Endothelial cell of umbilical vein (primary cell): ENCODE measurements around the gene OAS3. TPM values are rescaled to one million over a fixed set of nuclear protein-coding genes. Genes with fewer than 3 reads are reported as not detected.
A peak's percentile ranks its signal among the peaks of the same experiment; 100 is the strongest.

Experiments
- BruUV-seq: library from RNA; stranded (reverse); fragments of 400-500 nt; replicated peaks from 2 replicates; lab custom pipeline; 2021; lab: Mats Ljungman, UMichigan
- CTCF ChIA-PET: fragments of 300-600, 350-600 bp; sonication (Branson Sonifier 250); formaldehyde crosslinking; loops from one replicate; lab custom pipeline; 2021; ENCODE audit warnings: antibody characterized with exemption, inconsistent platforms; lab: Charles Lee
- POLR2A ChIA-PET: fragments of 300-600, 350-600 bp; sonication (Branson Sonifier 250); formaldehyde crosslinking; loops from one replicate; lab custom pipeline; 2021; ENCODE audit warnings: antibody characterized with exemption, inconsistent platforms; lab: Charles Lee
- DNase-seq: peaks from one replicate; pipeline ENCODE4 v3.0.0-alpha.2; 2011; ENCODE audit warnings: low read depth, low spot score
- FAIRE-seq: peaks from 2 replicates; lab custom pipeline; 2011; peaks lifted over from hg19 to GRCh38; lab: Jason Lieb, UNC
- H2AFZ ChIP-seq: 2 replicates; pipeline ENCODE4 v1.6.0; 2012; ENCODE audit warnings: low read depth, low read length, control low read depth, inconsistent platforms
- H3K27ac ChIP-seq: 2 replicates; pipeline ENCODE4 v1.5.1; 2011; ENCODE audit warnings: low read depth, mild to moderate bottlenecking, control low read depth, low read length, moderate library complexity; ENCODE audit not compliant: insufficient read depth
- H3K27me3 ChIP-seq, 2 experiments: 2 replicates each; pipeline versions ENCODE4 v1.6.0 to v1.6.1; 2011; ENCODE audit warnings: low read length in 2 of 2, mixed read lengths in 1 of 2; ENCODE audit not compliant: control insufficient read depth in 2 of 2, insufficient read depth in 2 of 2
- H3K36me3 ChIP-seq, 2 experiments: 2 replicates in 1 of 2; 3 replicates in 1 of 2; pipeline ENCODE4 v1.5.1; 2011; ENCODE audit warnings: low read length in 2 of 2, mild to moderate bottlenecking in 1 of 2, moderate library complexity in 1 of 2; ENCODE audit not compliant: control insufficient read depth in 2 of 2, insufficient read depth in 2 of 2; ENCODE audit errors: extremely low read depth in 1 of 2
- H3K4me1 ChIP-seq: 3 replicates; pipeline ENCODE4 v1.5.1; 2011; ENCODE audit warnings: mild to moderate bottlenecking, low read length; ENCODE audit not compliant: control insufficient read depth, insufficient read depth; ENCODE audit errors: extremely low read depth
- H3K4me2 ChIP-seq: 2 replicates; pipeline ENCODE4 v1.6.1; 2011; ENCODE audit warnings: low read length, control low read depth, mixed read lengths; ENCODE audit not compliant: insufficient read depth
- H3K4me3 ChIP-seq, 3 experiments: fragments of 200-600 bp in 1 of 3; sonication (generic), shearing (Covaris generic) in 1 of 3; replicated peaks in 1 of 3; 2 replicates each; pipeline ENCODE4 v1.5.1; 2011 to 2016; ENCODE audit warnings: control low read depth in 3 of 3, low read length in 3 of 3, mild to moderate bottlenecking in 2 of 3, inconsistent platforms in 1 of 3, low read depth in 1 of 3, moderate library complexity in 1 of 3; ENCODE audit not compliant: insufficient read depth in 1 of 3
- H3K79me2 ChIP-seq: 2 replicates; pipeline ENCODE4 v1.6.0; 2012; ENCODE audit warnings: low read length, inconsistent platforms; ENCODE audit not compliant: control insufficient read depth, insufficient read depth
- H3K9ac ChIP-seq: replicated peaks from 2 replicates; pipeline ENCODE3; 2011; ENCODE audit warnings: low read length, control low read depth; ENCODE audit not compliant: insufficient read depth; ENCODE audit errors: extremely low read depth
- H3K9me1 ChIP-seq: replicated peaks from 3 replicates; pipeline ENCODE4 v1.6.0; 2011; ENCODE audit warnings: mild to moderate bottlenecking, low read length; ENCODE audit not compliant: control insufficient read depth, insufficient read depth; ENCODE audit errors: extremely low read depth
- H3K9me3 ChIP-seq: replicated peaks from 2 replicates; pipeline ENCODE4 v1.5.1; 2012; ENCODE audit warnings: low read length, inconsistent platforms; ENCODE audit not compliant: control insufficient read depth, insufficient read depth
- H4K20me1 ChIP-seq: replicated peaks from 2 replicates; pipeline ENCODE3; 2011; ENCODE audit warnings: mild to moderate bottlenecking, low read length; ENCODE audit not compliant: control insufficient read depth, insufficient read depth; ENCODE audit errors: extremely low read depth
- CTCF ChIP-seq, 2 donors: IDR thresholded peaks; 1 replicate in 1 of 2; 2 replicates in 1 of 2; pipeline ENCODE4 v1.5.1; 2011; ENCODE audit warnings: low read length in 2 of 2, mild to moderate bottlenecking in 2 of 2, moderate library complexity in 2 of 2, control low read depth in 1 of 2, inconsistent platforms in 1 of 2, low read depth in 1 of 2; ENCODE audit not compliant: insufficient read depth in 1 of 2; ENCODE audit errors: extremely low read depth in 1 of 2
- EZH2 ChIP-seq: IDR thresholded peaks from 2 replicates; pipeline ENCODE4 v1.6.1; 2012; ENCODE audit warnings: borderline replicate concordance, low read depth, mild to moderate bottlenecking, moderate library complexity, low read length, inconsistent platforms; ENCODE audit not compliant: severe bottlenecking
- FOS ChIP-seq: IDR thresholded peaks from 2 replicates; pipeline ENCODE4 v1.6.1; 2011; ENCODE audit warnings: mild to moderate bottlenecking, low read length, moderate library complexity, borderline replicate concordance; ENCODE audit not compliant: insufficient read depth
- GATA2 ChIP-seq: IDR thresholded peaks from 2 replicates; pipeline ENCODE4 v1.7.0; 2011; ENCODE audit warnings: low read depth, mild to moderate bottlenecking, moderate library complexity, mixed read lengths, low read length; ENCODE audit not compliant: insufficient read length, insufficient read depth
- JUN ChIP-seq: IDR thresholded peaks from 2 replicates; pipeline ENCODE4 v1.6.1; 2011; ENCODE audit warnings: borderline replicate concordance, low read depth; ENCODE audit not compliant: insufficient read length, insufficient read depth
- MYC ChIP-seq: IDR thresholded peaks from one replicate; pipeline ENCODE4 v1.6.1; 2011; ENCODE audit warnings: mild to moderate bottlenecking, low read depth, low read length
- POLR2A ChIP-seq: IDR thresholded peaks from 2 replicates; pipeline ENCODE4 v1.6.1; 2012; ENCODE audit warnings: low read depth, mild to moderate bottlenecking, control low read depth, low read length
- POLR2AphosphoS5 ChIP-seq: IDR thresholded peaks from 2 replicates; pipeline ENCODE4 v1.6.1; 2012; ENCODE audit warnings: low read depth, mild to moderate bottlenecking, control low read depth, low read length, moderate library complexity; ENCODE audit not compliant: insufficient read depth
- dilution Hi-C: fragments of 300-500 bp; cut with MboI; formaldehyde crosslinking; loops from one replicate; pipeline ENCODE4 v1.15.0; 2019; ENCODE audit warnings: low sequenced_read_pairs; ENCODE audit not compliant: extremely low pct_ligation_motif_present
- intact Hi-C: fragments of 100-400 bp; cut with micrococcal nuclease; formaldehyde crosslinking; loops from one replicate; pipeline ENCODE4 v1.10.0; 2022
- polyA plus RNA-seq, 4 experiments: library from polyadenylated mRNA; depleted of rRNA in 3 of 4; stranded (reverse) in 3 of 4; unstranded in 1 of 4; fragments of >200 nt; gene quantifications; 2 replicates each; pipeline versions ENCODE4 v1.2.1 to v1.2.3, GENCODE V29; 2011 to 2012; ENCODE audit warnings: missing spikeins in 1 of 4
- total RNA-seq: library from RNA; stranded (reverse); gene quantifications from 2 replicates; pipeline ENCODE4 v1.2.3, GENCODE V29; 2021
- TF ChIP-seq, protein P1 (sequence below): IDR thresholded peaks from 2 replicates; pipeline ENCODE4 v1.6.1; 2011; ENCODE audit not compliant: insufficient read depth, insufficient read length

Gene OAS3
- total and polyA plus RNA-seq, 2 donors (not counting 3 experiments of a cell fraction or from before 2014, with no cell fraction given): 13.1 to 19.8 TPM

- no peaks in the 10 kb centered on the region for H3K36me3 ChIP-seq
- no peak overlapping the region for H3K27ac ChIP-seq
- dilution Hi-C loops: no loop called here
- ChIA-PET POLR2A (no interaction called here), CTCF (interaction anchor here (0.9 to 2.0 kb wide), 7 partner anchors 8 to 123 kb away, joined by 3 to 14 read pairs (median 3); no protein-coding TSS in a partner anchor)
- no peak overlapping the region for H2AFZ ChIP-seq
- H4K20me1 ChIP-seq: no peaks in the 10 kb centered on the region
- no peaks in the 10 kb centered on the region for H3K9me3 ChIP-seq
- H3K9ac ChIP-seq: no peak overlapping the region
- H3K79me2 ChIP-seq: no peaks in the 10 kb centered on the region
- TF ChIP-seq MYC: no peak
- no peak for TF ChIP-seq FOS
- no peak for TF ChIP-seq EZH2
- TF ChIP-seq POLR2A: no peak
- no peak for TF ChIP-seq JUN
- TF ChIP-seq, protein P1, sequence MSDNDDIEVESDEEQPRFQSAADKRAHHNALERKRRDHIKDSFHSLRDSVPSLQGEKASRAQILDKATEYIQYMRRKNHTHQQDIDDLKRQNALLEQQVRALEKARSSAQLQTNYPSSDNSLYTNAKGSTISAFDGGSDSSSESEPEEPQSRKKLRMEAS: no peak
- no peak for TF ChIP-seq GATA2
- no peak for TF ChIP-seq POLR2AphosphoS5
- TF ChIP-seq CTCF (IDR thresholded peaks at IDR 0.05; ENCODE audit: extremely low read depth in 1 of 2, insufficient read depth in 1 of 2, low read depth in 1 of 2, low read length in 2 of 2): no peak
- no peak for DNase-seq
- H3K27me3 ChIP-seq: no peaks in the 10 kb centered on the region
- H3K4me3 ChIP-seq: no peak overlapping the region
- intact Hi-C loops: no loop called here
- no peaks in the 10 kb centered on the region for H3K9me1 ChIP-seq
- FAIRE-seq: no peak
- peaks cover 43% of the 10 kb centered on the region for H3K4me1 ChIP-seq
- peak overlapping the region; percentile 85 for H3K4me2 ChIP-seq
- BruUV-seq: no TSS peak
Measured at GRCh38 chr12:112907415-112908157, 30.7 kb upstream of the OAS3 start.
